ENCODE results near the gene FOXN3. TPM values are rescaled to one million over a fixed set of nuclear protein-coding genes. Genes with fewer than 3 reads are reported as not detected.

The FOXN3 gene
- total RNA-seq, 1 experiment from 2014 or later = 125 TPM

GRCh38 chr14:89425931-89426330 lies 8.9 kb upstream of the FOXN3 start:
- Histone ChIP-seq H2BK20ac (ENCODE audit: low read depth, low read length, poor library complexity, severe bottlenecking) (no peak overlapping the region), H2BK5ac (ENCODE audit: insufficient read length, low read length) (no peak overlapping the region), H3K14ac (ENCODE audit: insufficient read depth, low read length) (no peak overlapping the region), H4K20me1 (ENCODE audit: control insufficient read depth, insufficient read depth, insufficient read length) (no peaks in the 10 kb centered on the region), H4K8ac (replicated peaks; ENCODE audit: insufficient read length, low read depth, low read length) (no peak overlapping the region), H2BK12ac (ENCODE audit: insufficient read length, low read depth, low read length) (no peak overlapping the region), H3K27me3 (ENCODE audit: insufficient read depth, low read length) (no peaks in the 10 kb centered on the region), H3K9me3 (ENCODE audit: control insufficient read depth, low read depth, low read length) (no peaks in the 10 kb centered on the region), H2AK5ac (ENCODE audit: insufficient read length, low read length) (no peak overlapping the region), H3K23ac (ENCODE audit: insufficient read length, low read depth, low read length) (no peak overlapping the region), H3K56ac (ENCODE audit: insufficient read length, low read depth, low read length) (no peak overlapping the region), H2BK15ac (ENCODE audit: low read depth, low read length) (no peak overlapping the region), H3K4me1 (ENCODE audit: insufficient read depth, low read length) (peaks cover 8% of the 10 kb centered on the region), H3K23me2 (ENCODE audit: insufficient read length, low read depth, low read length, poor library complexity, severe bottlenecking) (no peaks in the 10 kb centered on the region), H3K79me2 (ENCODE audit: insufficient read depth, low read length) (0 out of 2 replicates have a peak, but pooled peaks cover 2% of the 10 kb centered on the region), H3K9ac (ENCODE audit: extremely low read depth, insufficient read length, low read length) (no peak overlapping the region), H3K27ac (ENCODE audit: insufficient read length, low read depth, low read length) (no peak overlapping the region), H3K79me1 (ENCODE audit: insufficient read depth, low read depth, low read length, poor library complexity, severe bottlenecking) (no peaks in the 10 kb centered on the region), H4K5ac (ENCODE audit: insufficient read length, low read depth, low read length) (no peak overlapping the region), H2AFZ (ENCODE audit: low read length) (no peak overlapping the region), H2BK120ac (ENCODE audit: low read depth, low read length, poor library complexity, severe bottlenecking) (no peak overlapping the region), H3K18ac (ENCODE audit: insufficient read length, low read depth, low read length) (no peak overlapping the region), H3K4me2 (ENCODE audit: insufficient read depth, insufficient read length, low read length) (no peak overlapping the region), H3T11ph (ENCODE audit: low read length) (no peak overlapping the region), H4K91ac (ENCODE audit: insufficient read length, low read depth, low read length) (no peak overlapping the region), H3K4ac (ENCODE audit: low read depth, low read length) (no peak overlapping the region)
- H3K27me3 Mint-ChIP-seq (ENCODE audit: low read depth) = no peaks in the 10 kb centered on the region; the same call in 1 of the 2 replicates
- peaks cover 0 to 4% (median 3%) of the 10 kb centered on the region in 3 experiments; a peak in 2 of 7 replicates for H3K36me3 Mint-ChIP-seq (ENCODE audit: insufficient read depth in 1 of 3, low read depth in 3 of 3)
- no peaks in the 10 kb centered on the region; a peak in 2 of 5 replicates for H3K9me3 Mint-ChIP-seq
- no peak for TF ChIP-seq CTCF (conservative IDR thresholded peaks at IDR 0.05)
- H3K4me1 Mint-ChIP-seq = peaks cover 53 to 60% of the 10 kb centered on the region in 2 experiments
- no CpG with 5 or more reads among the region's 6 CpGs for WGBS (ENCODE audit: extremely low coverage, insufficient read length, low lambda C conversion rate)
- peak overlapping the region in 1 of 3 experiments; percentile 78; a peak in 2 of 7 replicates for H3K27ac Mint-ChIP-seq
- DNase-seq = no peak
- H3K4me3 Mint-ChIP-seq = no peak overlapping the region
